ENCODE data around the gene PLXDC1. TPM values are rescaled to one million over a fixed set of nuclear protein-coding genes. Genes with fewer than 3 reads are reported as not detected.

The PLXDC1 gene
- total and polyA plus RNA-seq, 2 experiments from 2014 or later = 0.28 to 0.91 TPM

GRCh38 chr17:39099663-39100286 is 51.7 kb downstream of the PLXDC1 start (continued):
- TF ChIP-seq ZNF462 (CRISPR knock-in tag; IDR thresholded peaks at IDR 0.05) (no peak), REST (IDR thresholded peaks at IDR 0.05; ENCODE audit: unreplicated experiment) (no peak), EZH2phosphoT487 (IDR thresholded peaks at IDR 0.05; ENCODE audit: unreplicated experiment) (no peak)

- no peak overlapping the region for H3K4me3 ChIP-seq
- TF ChIP-seq ETS1 (IDR thresholded peaks at IDR 0.05) = no peak
- TF ChIP-seq EZH2phosphoT487 (IDR thresholded peaks at IDR 0.05; ENCODE audit: unreplicated experiment) = no peak
- TF ChIP-seq ZNF114 (CRISPR knock-in tag; IDR thresholded peaks at IDR 0.05) = no peak
- no peak for TF ChIP-seq ZNF331 (CRISPR knock-in tag; IDR thresholded peaks at IDR 0.05; ENCODE audit: low read depth)
- no peak for TF ChIP-seq CTCF (conservative IDR thresholded peaks at IDR 0.05; ENCODE audit: low read depth in 2 of 2)
- no peak for TF ChIP-seq EZH2 (IDR thresholded peaks at IDR 0.05; ENCODE audit: low read depth, unreplicated experiment)
- no peak for TF ChIP-seq CREB1 (CRISPR knock-in tag; IDR thresholded peaks at IDR 0.05; ENCODE audit: low read depth)
These were observed 52.8 kb downstream of the PLXDC1 start for GRCh38 chr17:39098588-39098987.

More at GRCh38 chr17:39098588-39098987, 52.8 kb downstream of the PLXDC1 start:
- no peak overlapping the region; the same call in 2 of the 3 replicates for H3K4me3 Mint-ChIP-seq
- DNase-seq (ENCODE audit: low spot score) (no peak), ATAC-seq (peak; percentile 23)
- H3K9me3 Mint-ChIP-seq = no peaks in the 10 kb centered on the region
- Histone ChIP-seq H3K27ac (ENCODE audit: low read depth) (no peak overlapping the region), H4K20me1 (replicated peaks; ENCODE audit: insufficient read depth) (no peaks in the 10 kb centered on the region), H2AFZ (no peak overlapping the region; the same call in 1 of the 2 replicates), H3K4me1 (ENCODE audit: insufficient read depth) (no peaks in the 10 kb centered on the region), H3K79me2 (replicated peaks; ENCODE audit: insufficient read depth) (no peaks in the 10 kb centered on the region), H3K4me2 (no peak overlapping the region), H3K27me3 (ENCODE audit: insufficient read depth) (no peaks in the 10 kb centered on the region), H3K36me3 (ENCODE audit: insufficient read depth) (no peaks in the 10 kb centered on the region), H3F3A (replicated peaks; ENCODE audit: low read depth) (no peaks in the 10 kb centered on the region), H3K9me2 (ENCODE audit: insufficient read depth) (no peaks in the 10 kb centered on the region)
- peaks cover 21% of the 10 kb centered on the region for H3K4me1 Mint-ChIP-seq
- peaks cover 3% of the 10 kb centered on the region for H3K27me3 Mint-ChIP-seq (ENCODE audit: insufficient read depth, low read depth, poor library complexity)
- H3K27ac Mint-ChIP-seq = no peak overlapping the region
- H3K36me3 Mint-ChIP-seq (ENCODE audit: low read depth) = no peaks in the 10 kb centered on the region
